Testis (tissue), 3 donors: ENCODE data around the gene OR2A12. TPM values are rescaled to one million over a fixed set of nuclear protein-coding genes. Genes with fewer than 3 reads are reported as not detected.
"Not testable (repeated sequence)": the region's sequence is repeated elsewhere in the genome, so short reads cannot be mapped to it uniquely, and the experiment has no call there.

Experiments
- DNase-seq: peaks from one replicate; pipeline ENCODE4 v3.0.0-alpha.2; 2019
- H3K27ac ChIP-seq, 2 donors: fragments of 200-600 bp; sonication (generic); one replicate each; pipeline ENCODE4 v1.5.1; 2019
- H3K27me3 ChIP-seq: fragments of 200-600 bp; sonication (generic); one replicate; pipeline ENCODE4 v1.5.1; 2019
- H3K36me3 ChIP-seq: fragments of 200-600 bp; sonication (generic); one replicate; pipeline ENCODE4 v1.5.1; 2017; ENCODE audit warnings: low read depth; ENCODE audit errors: missing control alignments
- H3K4me1 ChIP-seq: fragments of 200-600 bp; sonication (generic); one replicate; pipeline ENCODE4 v1.5.1; 2019
- H3K4me3 ChIP-seq, 2 donors: fragments of 200-600 bp; sonication (generic); one replicate each; pipeline ENCODE4 v1.5.1; 2017 to 2019
- H3K9me3 ChIP-seq: fragments of 200-600 bp; sonication (generic); one replicate; pipeline ENCODE4 v1.5.1; 2017
- CTCF ChIP-seq, 3 experiments: fragments of 450-650 bp in 2 of 3; fragments of 200-600 bp in 1 of 3; sonication (generic) in 1 of 3; IDR thresholded peaks; one replicate each; pipeline ENCODE4 v1.5.1; 2016 to 2019; ENCODE audit warnings: antibody characterized with exemption in 3 of 3, mild to moderate bottlenecking in 2 of 3, moderate library complexity in 1 of 3
- POLR2A ChIP-seq: fragments of 450-650 bp; IDR thresholded peaks from one replicate; pipeline ENCODE4 v1.6.1; 2017; ENCODE audit warnings: antibody characterized with exemption, mild to moderate bottlenecking, moderate library complexity
- WGBS, 2 donors: methylation state at CpG; one replicate each; pipeline ENCODE4 v1.1.5; 2018; 5-methylcytosine and 5-hydroxymethylcytosine counted together
- intact Hi-C: fragments of 100-400 bp; cut with DNase I; formaldehyde crosslinking; loops from one replicate; pipeline ENCODE4 v1.15.1; 2023; ENCODE audit warnings: low total_unique reads
- polyA plus RNA-seq: library from polyadenylated mRNA; stranded (reverse); fragments of 350-450 nt; fragmentation: Illumina TruSeq; extraction: RNeasy Lipid Tissue Mini Kit (QIAGEN cat#74804); gene quantifications from one replicate; pipeline ENCODE4 v1.2.3, GENCODE V29; 2014; ENCODE audit warnings: low read depth, low replicate concordance; ENCODE audit not compliant: insufficient read depth
- total RNA-seq, 2 donors: library from RNA; depleted of rRNA; stranded (reverse); fragments of >200 nt; gene quantifications; one replicate each; pipeline ENCODE4 v1.2.3, GENCODE V29; 2016

The OR2A12 gene
- total and polyA plus RNA-seq, 3 donors from 2014 or later, result 0.06 to 0.39 TPM; not detected in 1

DNA sequence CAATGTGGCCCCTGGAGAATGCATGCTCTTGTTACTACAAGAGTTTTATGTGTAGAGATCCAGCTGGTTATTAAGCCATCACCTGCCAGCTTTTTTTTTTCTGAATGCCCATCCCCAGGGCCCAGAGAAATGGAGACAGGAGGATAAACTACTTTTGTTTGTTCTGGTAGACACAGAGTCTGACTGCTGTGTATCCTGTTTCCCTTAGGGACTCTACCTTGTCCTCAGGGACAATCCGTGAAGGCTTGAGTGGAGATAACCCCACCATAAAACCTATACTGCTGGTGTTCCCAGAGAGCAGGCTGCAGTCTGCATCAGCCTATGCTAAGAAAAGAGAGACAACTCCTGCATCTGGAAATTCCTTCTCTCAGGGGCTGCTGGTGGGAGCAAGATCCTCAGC, 37.4 kb upstream of the OR2A12 start, which contains the start of gene OR2A5:
TSS of gene OR2A5 (plus strand) at position 301 of the 400 bp plus-strand sequence. CDS start 1,454 bp downstream, outside the sequence.
- Histone ChIP-seq H3K27me3 (no peaks in the 10 kb centered on the region), H3K27ac (no peak within 1 kb of the TSS), H3K9me3 (no peaks in the 10 kb centered on the region), H3K36me3 (no peaks in the 10 kb centered on the region), H3K4me3 (no peak within 1 kb of the TSS), H3K4me1 (no peaks in the 10 kb centered on the region)
- TF ChIP-seq CTCF (IDR thresholded peaks at IDR 0.05), result no peak
- TF ChIP-seq POLR2A, result no peak
- intact Hi-C loops, result no loop called here
- 41 to 55% methylated on average over 1 of the region's 1 CpG for WGBS, 2 donors
- DNase-seq, result no peak

- Histone ChIP-seq H3K36me3 (no peaks in the 10 kb centered on the region), H3K9me3 (no peaks in the 10 kb centered on the region), H3K27ac (no peak overlapping the region), H3K4me3 (no peak overlapping the region), H3K27me3 (no peaks in the 10 kb centered on the region), H3K4me1 (no peaks in the 10 kb centered on the region)
- TF ChIP-seq CTCF (IDR thresholded peaks at IDR 0.05) (no peak), POLR2A (no peak)
- DNase-seq, result no peak
- 67 to 84% methylated on average over 2 of the region's 2 CpGs for WGBS, 2 donors
- intact Hi-C loops, result no loop called here
Measured at GRCh38 chr7:144049491-144049890, 36.6 kb upstream of the OR2A12 start.

GRCh38 chr7:144050093-144050492, 36.0 kb upstream of the OR2A12 start:
- no peak for DNase-seq

DNA sequence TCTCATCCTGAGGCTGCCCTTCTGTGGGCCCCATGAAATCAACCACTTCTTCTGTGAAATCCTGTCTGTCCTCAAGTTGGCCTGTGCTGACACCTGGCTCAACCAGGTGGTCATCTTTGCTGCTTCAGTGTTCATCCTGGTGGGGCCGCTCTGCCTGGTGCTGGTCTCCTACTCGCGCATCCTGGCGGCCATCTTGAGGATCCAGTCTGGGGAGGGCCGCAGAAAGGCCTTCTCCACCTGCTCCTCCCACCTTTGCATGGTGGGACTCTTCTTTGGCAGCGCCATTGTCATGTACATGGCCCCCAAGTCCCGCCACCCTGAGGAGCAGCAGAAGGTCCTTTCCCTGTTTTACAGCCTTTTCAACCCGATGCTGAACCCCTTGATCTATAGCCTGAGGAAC, 35.2 kb upstream of the OR2A12 start:
- H3K27me3 ChIP-seq, DNase-seq, intact Hi-C loops, H3K36me3 ChIP-seq, H3K27ac ChIP-seq, H3K4me1 ChIP-seq, H3K4me3 ChIP-seq, H3K9me3 ChIP-seq: not testable (repeated sequence)
- WGBS, 2 donors, result 69 to 88% methylated on average over 7 to 8 of the region's 8 CpGs

More at GRCh38 chr7:144050093-144050492, 36.0 kb upstream of the OR2A12 start:
- no peaks in the 10 kb centered on the region for H3K9me3 ChIP-seq
- WGBS, 2 donors, result 65 to 66% methylated on average over 3 of the region's 3 CpGs
- H3K27ac ChIP-seq, result no peak overlapping the region
- intact Hi-C loops, result no loop called here
- H3K36me3 ChIP-seq, result no peaks in the 10 kb centered on the region
- H3K27me3 ChIP-seq, result no peaks in the 10 kb centered on the region
- TF ChIP-seq POLR2A, result no peak
- TF ChIP-seq CTCF (IDR thresholded peaks at IDR 0.05), result no peak
- no peak overlapping the region for H3K4me3 ChIP-seq
- no peaks in the 10 kb centered on the region for H3K4me1 ChIP-seq

DNA sequence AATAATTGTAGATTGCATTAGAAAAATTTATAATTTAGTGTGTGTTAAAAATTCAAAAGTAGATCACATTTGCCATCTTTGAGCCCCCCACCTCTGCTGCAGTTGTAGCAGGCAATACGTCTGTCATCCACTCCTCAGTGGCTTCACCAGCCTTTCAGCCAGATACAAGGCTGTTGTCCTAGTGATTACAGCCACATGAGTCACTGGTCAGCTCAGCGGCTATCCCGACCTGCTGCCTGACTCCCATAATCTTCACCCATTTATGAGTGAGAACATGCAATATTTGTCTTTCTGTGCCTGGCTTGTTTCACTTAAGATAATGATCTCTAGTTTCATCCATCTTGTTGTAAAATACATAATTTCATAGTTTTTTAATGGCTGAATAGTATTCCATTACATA, 28.1 kb upstream of the OR2A12 start:
- H3K27me3 ChIP-seq, result no peaks in the 10 kb centered on the region
- intact Hi-C loops, result no loop called here
- H3K9me3 ChIP-seq, result no peaks in the 10 kb centered on the region
- no peaks in the 10 kb centered on the region for H3K4me1 ChIP-seq
- H3K27ac ChIP-seq, result no peak overlapping the region
- no peaks in the 10 kb centered on the region for H3K36me3 ChIP-seq
- DNase-seq, result no peak
- TF ChIP-seq CTCF (IDR thresholded peaks at IDR 0.05) (no peak), POLR2A (no peak)
- H3K4me3 ChIP-seq, result no peak overlapping the region
- 84 to 87% methylated on average over 3 of the region's 3 CpGs for WGBS, 2 donors
